Measurements from ENCODE around the gene LHPP.
"Not testable (repeated sequence)": the region's sequence is repeated elsewhere in the genome, so short reads cannot be mapped to it uniquely, and the experiment has no call there.

The LHPP gene

GRCh38 chr10:124609698-124610097, 148.1 kb downstream of the LHPP start:
- H3K36me3 Mint-ChIP-seq (ENCODE audit: low read depth): no peaks in the 10 kb centered on the region
- H3K4me1 Mint-ChIP-seq (ENCODE audit: low read depth): peaks cover 39% of the 10 kb centered on the region
- H3K27ac Mint-ChIP-seq: no peak overlapping the region
- no peaks in the 10 kb centered on the region for H3K27me3 Mint-ChIP-seq
- H3K4me3 Mint-ChIP-seq: no peak overlapping the region
- no peaks in the 10 kb centered on the region for H3K9me3 Mint-ChIP-seq

GRCh38 chr10:124610186-124610585, 148.6 kb downstream of the LHPP start:
- H3K27ac Mint-ChIP-seq; H3K4me3 Mint-ChIP-seq; H3K27me3 Mint-ChIP-seq; H3K9me3 Mint-ChIP-seq; H3K36me3 Mint-ChIP-seq (ENCODE audit: low read depth): not testable (repeated sequence)
- H3K4me1 Mint-ChIP-seq (ENCODE audit: low read depth): peaks cover 42% of the 10 kb centered on the region

GRCh38 chr10:124610851-124611250, 149.2 kb downstream of the LHPP start:
- H3K4me3 Mint-ChIP-seq; H3K27ac Mint-ChIP-seq; H3K9me3 Mint-ChIP-seq; H3K27me3 Mint-ChIP-seq; H3K36me3 Mint-ChIP-seq (ENCODE audit: low read depth): not testable (repeated sequence)
- peaks cover 46% of the 10 kb centered on the region for H3K4me1 Mint-ChIP-seq (ENCODE audit: low read depth)

- Mint-ChIP-seq H3K27me3 (no peaks in the 10 kb centered on the region), H3K9me3 (no peaks in the 10 kb centered on the region), H3K36me3 (ENCODE audit: low read depth) (no peaks in the 10 kb centered on the region), H3K4me3 (no peak overlapping the region), H3K4me1 (ENCODE audit: low read depth) (peaks cover 52% of the 10 kb centered on the region), H3K27ac (peak overlapping the region; percentile 21)
Observed at GRCh38 chr10:124611738-124612137, 150.1 kb downstream of the LHPP start.

GRCh38 chr10:124612611-124613498, 151.2 kb downstream of the LHPP start:
- no peaks in the 10 kb centered on the region for H3K9me3 Mint-ChIP-seq

DNA sequence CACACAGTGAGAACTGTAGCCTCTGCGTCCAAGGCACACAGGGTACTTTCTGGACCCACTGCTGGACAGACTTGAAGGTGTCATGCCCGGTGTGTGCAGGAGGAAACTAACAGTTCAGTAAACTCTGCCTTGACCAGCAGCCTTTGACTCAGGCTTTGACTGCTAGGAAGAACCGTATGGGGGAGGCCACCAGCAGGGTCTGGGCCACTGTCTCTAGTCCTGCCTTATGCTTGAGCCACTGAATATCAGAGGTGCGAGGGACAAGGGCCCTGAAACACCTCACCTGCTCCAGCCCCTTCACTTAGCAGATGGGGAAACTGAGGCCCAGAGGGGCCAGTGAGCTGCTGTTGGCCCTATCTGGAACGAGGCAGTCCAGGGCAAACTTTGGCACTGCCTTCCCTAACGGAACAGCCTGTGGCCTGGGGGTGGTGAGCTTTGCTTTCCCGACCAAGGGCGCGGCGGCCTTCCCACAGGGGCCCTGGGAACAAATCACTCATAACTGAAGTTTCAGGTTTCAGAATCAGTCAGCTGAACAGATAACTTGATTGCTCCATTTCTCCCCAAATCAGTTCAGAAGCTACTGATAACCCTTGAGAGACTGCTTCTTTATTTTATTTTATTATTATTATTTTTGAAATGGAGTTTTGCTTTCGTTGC, 152.5 kb downstream of the LHPP start:
- Mint-ChIP-seq H3K36me3 (ENCODE audit: low read depth) (no peaks in the 10 kb centered on the region), H3K27me3 (no peaks in the 10 kb centered on the region), H3K9me3 (no peaks in the 10 kb centered on the region), H3K4me3 (peak overlapping the region; percentile 23), H3K27ac (peak overlapping the region; percentile 52), H3K4me1 (ENCODE audit: low read depth) (peaks cover 71% of the 10 kb centered on the region)

More at GRCh38 chr10:124612611-124613498, 151.2 kb downstream of the LHPP start:
- Mint-ChIP-seq H3K27ac (no peak overlapping the region), H3K27me3 (no peaks in the 10 kb centered on the region), H3K4me1 (ENCODE audit: low read depth) (peaks cover 60% of the 10 kb centered on the region), H3K36me3 (ENCODE audit: low read depth) (no peaks in the 10 kb centered on the region), H3K4me3 (no peak overlapping the region)

DNA sequence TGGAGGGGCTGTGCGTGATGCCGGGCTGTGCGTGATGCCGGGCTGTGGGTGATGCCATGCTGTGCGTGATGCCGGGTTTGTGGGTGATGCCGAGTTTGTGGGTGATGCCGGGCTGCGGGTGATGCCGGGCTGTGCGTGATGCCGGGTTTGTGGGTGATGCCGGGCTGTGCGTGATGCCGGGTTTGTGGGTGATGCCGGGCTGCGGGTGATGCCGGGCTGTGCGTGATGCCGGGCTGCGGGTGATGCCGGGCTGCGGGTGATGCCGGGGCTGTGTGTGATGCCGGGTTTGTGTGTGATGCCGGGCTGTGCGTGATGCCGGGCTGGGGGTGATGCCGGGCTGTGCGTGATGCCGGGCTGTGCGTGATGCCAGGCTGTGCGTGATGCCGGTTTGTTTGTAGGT, 153.6 kb downstream of the LHPP start:
- Mint-ChIP-seq H3K4me1 (ENCODE audit: low read depth) (peaks cover 78% of the 10 kb centered on the region), H3K4me3 (no peak overlapping the region), H3K9me3 (no peaks in the 10 kb centered on the region), H3K36me3 (ENCODE audit: low read depth) (no peaks in the 10 kb centered on the region), H3K27ac (no peak overlapping the region), H3K27me3 (no peaks in the 10 kb centered on the region)

GRCh38 chr10:124616040-124616835, 154.6 kb downstream of the LHPP start:
- Mint-ChIP-seq H3K4me1 (ENCODE audit: low read depth) (peaks cover 74% of the 10 kb centered on the region), H3K4me3 (no peak overlapping the region), H3K27ac (no peak overlapping the region), H3K9me3 (no peaks in the 10 kb centered on the region), H3K36me3 (ENCODE audit: low read depth) (no peaks in the 10 kb centered on the region), H3K27me3 (no peaks in the 10 kb centered on the region)

- Mint-ChIP-seq H3K4me1 (ENCODE audit: low read depth) (peaks cover 69% of the 10 kb centered on the region), H3K36me3 (ENCODE audit: low read depth) (no peaks in the 10 kb centered on the region), H3K27me3 (no peaks in the 10 kb centered on the region), H3K9me3 (no peaks in the 10 kb centered on the region), H3K27ac (no peak overlapping the region), H3K4me3 (no peak overlapping the region)
Observed at GRCh38 chr10:124616836-124617130, 155.2 kb downstream of the LHPP start.

- H3K9me3 Mint-ChIP-seq: no peaks in the 10 kb centered on the region
- H3K27ac Mint-ChIP-seq: no peak overlapping the region
- H3K36me3 Mint-ChIP-seq (ENCODE audit: low read depth): no peaks in the 10 kb centered on the region
- no peaks in the 10 kb centered on the region for H3K27me3 Mint-ChIP-seq
- H3K4me1 Mint-ChIP-seq (ENCODE audit: low read depth): peaks cover 61% of the 10 kb centered on the region
- no peak overlapping the region for H3K4me3 Mint-ChIP-seq
Observed at GRCh38 chr10:124618470-124619073, 156.9 kb downstream of the LHPP start.

GRCh38 chr10:124619195-124619594, 157.6 kb downstream of the LHPP start:
- H3K27ac Mint-ChIP-seq: no peak overlapping the region

GRCh38 chr10:124619802-124620490, 158.3 kb downstream of the LHPP start:
- Mint-ChIP-seq H3K36me3 (ENCODE audit: low read depth) (no peaks in the 10 kb centered on the region), H3K4me3 (no peak overlapping the region), H3K27ac (peak overlapping the region; percentile 45), H3K4me1 (ENCODE audit: low read depth) (peaks cover 59% of the 10 kb centered on the region), H3K27me3 (no peaks in the 10 kb centered on the region), H3K9me3 (no peaks in the 10 kb centered on the region)

More at GRCh38 chr10:124619195-124619594, 157.6 kb downstream of the LHPP start:
- Mint-ChIP-seq H3K27me3 (no peaks in the 10 kb centered on the region), H3K9me3 (no peaks in the 10 kb centered on the region), H3K4me1 (ENCODE audit: low read depth) (peaks cover 60% of the 10 kb centered on the region), H3K4me3 (no peak overlapping the region), H3K36me3 (ENCODE audit: low read depth) (no peaks in the 10 kb centered on the region)

DNA sequence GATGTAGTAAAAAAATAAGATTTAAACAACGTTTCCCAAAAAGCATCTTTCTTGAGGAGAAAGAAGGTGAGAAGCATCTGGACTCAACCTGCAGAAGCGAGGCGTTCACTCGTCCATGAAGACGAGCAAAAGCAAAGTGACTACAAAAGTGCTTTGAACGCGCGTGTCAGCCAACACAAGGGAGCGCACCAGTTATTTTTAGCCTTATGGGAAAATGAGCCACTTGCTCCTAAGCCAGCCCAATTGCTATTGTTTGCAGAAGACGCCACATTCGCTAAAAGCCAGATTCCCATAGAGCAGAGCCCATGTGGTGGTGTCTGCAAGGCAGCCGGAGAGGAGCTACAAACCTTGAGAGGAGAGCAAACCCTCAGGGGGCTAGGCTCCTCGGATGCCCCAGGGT, 160.0 kb downstream of the LHPP start:
- Mint-ChIP-seq H3K27ac (no peak overlapping the region), H3K9me3 (no peaks in the 10 kb centered on the region), H3K4me1 (ENCODE audit: low read depth) (peaks cover 58% of the 10 kb centered on the region), H3K27me3 (no peaks in the 10 kb centered on the region), H3K36me3 (ENCODE audit: low read depth) (no peaks in the 10 kb centered on the region), H3K4me3 (no peak overlapping the region)

DNA sequence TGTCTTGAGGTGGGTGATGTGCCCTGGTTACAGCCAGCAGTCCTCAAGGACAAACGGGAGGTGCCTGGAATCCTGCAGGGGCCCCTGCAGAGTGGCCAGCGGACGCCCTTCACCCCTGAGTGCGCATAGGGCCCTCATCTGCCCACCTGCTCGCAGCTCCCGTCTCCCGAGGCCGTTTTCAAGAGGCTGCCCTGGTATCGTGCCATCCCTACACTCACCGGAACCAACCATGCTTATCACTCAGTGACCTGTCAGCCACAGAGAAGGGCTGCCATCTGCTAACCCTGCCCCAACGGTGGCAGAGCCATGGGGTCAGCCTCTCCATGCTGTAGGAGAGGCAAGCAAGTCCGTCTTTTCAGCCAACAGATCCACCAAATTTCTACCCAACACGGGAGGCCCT, 160.5 kb downstream of the LHPP start:
- H3K9me3 Mint-ChIP-seq: no peaks in the 10 kb centered on the region
- no peak overlapping the region for H3K4me3 Mint-ChIP-seq
- no peaks in the 10 kb centered on the region for H3K27me3 Mint-ChIP-seq
- H3K36me3 Mint-ChIP-seq (ENCODE audit: low read depth): no peaks in the 10 kb centered on the region
- peaks cover 60% of the 10 kb centered on the region for H3K4me1 Mint-ChIP-seq (ENCODE audit: low read depth)
- no peak overlapping the region for H3K27ac Mint-ChIP-seq
